Medulla oblongata (tissue), 1 donor: ENCODE results near the gene NKX2-1.

ENCODE experiments used
- DNase-seq: peaks from one replicate; pipeline ENCODE4 v3.0.0-alpha.2; 2015; ENCODE audit errors: extremely low spot score

The NKX2-1 gene

GRCh38 chr14:36517242-36518030, 2.6 kb downstream of the NKX2-1 start:
- DNase-seq = no peak

- no peak for DNase-seq
Observed at GRCh38 chr14:36516719-36517241, 3.3 kb downstream of the NKX2-1 start.

GRCh38 chr14:36515896-36516718, 3.9 kb downstream of the NKX2-1 start:
- DNase-seq = no peak

- no peak for DNase-seq
Observed at GRCh38 chr14:36515105-36515593, 4.9 kb downstream of the NKX2-1 start.

- DNase-seq = no peak
Observed at GRCh38 chr14:36514278-36515104, 5.5 kb downstream of the NKX2-1 start.

- DNase-seq = no peak
Observed at GRCh38 chr14:36513451-36514277, 6.4 kb downstream of the NKX2-1 start.

- DNase-seq = no peak
Observed at GRCh38 chr14:36513012-36513420, 7.0 kb downstream of the NKX2-1 start.

- no peak for DNase-seq
Observed at GRCh38 chr14:36512585-36513003, 7.4 kb downstream of the NKX2-1 start.

- no peak for DNase-seq
Observed at GRCh38 chr14:36511981-36512584, 7.9 kb downstream of the NKX2-1 start.

- no peak for DNase-seq
Observed at GRCh38 chr14:36510874-36511273, 9.2 kb downstream of the NKX2-1 start.

GRCh38 chr14:36510078-36510799, 9.8 kb downstream of the NKX2-1 start:
- DNase-seq = no peak

GRCh38 chr14:36509069-36509917, 10.7 kb downstream of the NKX2-1 start:
- no peak for DNase-seq

GRCh38 chr14:36508418-36509068, 11.5 kb downstream of the NKX2-1 start:
- no peak for DNase-seq

- DNase-seq = no peak
Observed at GRCh38 chr14:36507847-36508417, 12.1 kb downstream of the NKX2-1 start.

GRCh38 chr14:36506732-36507614, 13.1 kb downstream of the NKX2-1 start:
- no peak for DNase-seq

- no peak for DNase-seq
Observed at GRCh38 chr14:36505892-36506731, 13.9 kb downstream of the NKX2-1 start.
